HCT116 (cell line): ENCODE data around the gene PAM16. TPM values are rescaled to one million over a fixed set of nuclear protein-coding genes. Genes with fewer than 3 reads are reported as not detected.

Source experiments
- ATAC-seq: fragments of 200-7000 bp; cut with Tn5 transposase; 2 replicates; pipeline ENCODE4 v1.9.1; 2020; ENCODE audit warnings: mild to moderate bottlenecking, moderate library complexity
- BruUV-seq: library from RNA; stranded (reverse); fragments of 400-500 nt; replicated peaks from 2 replicates; lab custom pipeline; 2021; lab: Mats Ljungman, UMichigan
- CTCF ChIA-PET: fragments of 300-600 bp; sonication (Branson Sonifier 250); formaldehyde crosslinking; loops from one replicate; lab custom pipeline; 2021; ENCODE audit warnings: antibody characterized with exemption; lab: Charles Lee
- POLR2A ChIA-PET: fragments of 300-600, 350-600 bp; sonication (Branson Sonifier 250); formaldehyde crosslinking; loops from one replicate; lab custom pipeline; 2021; ENCODE audit warnings: antibody characterized with exemption; lab: Charles Lee
- RAD21 ChIA-PET, 2 experiments: fragments of 300-600 bp; sonication (Branson Sonifier 250); formaldehyde crosslinking; loops; one replicate each; lab custom pipeline; 2023; ENCODE audit warnings: low total read pairs in 2 of 2; ENCODE audit not compliant: uncharacterized antibody in 2 of 2, unreplicated experiment in 2 of 2, low non-redundant PET in 1 of 2; lab: Charles Lee
- DNase-seq: peaks from one replicate; pipeline ENCODE4 v3.0.0-alpha.2; 2010; ENCODE audit warnings: low read depth, low spot score
- H2AFZ ChIP-seq: fragments of 200-600 bp; shearing (Covaris generic), sonication (generic); 2 replicates; pipeline ENCODE4 v1.6.1; 2017; ENCODE audit warnings: low read depth, mixed run types, mixed read lengths, antibody characterized with exemption, low read length; ENCODE audit not compliant: poor library complexity, severe bottlenecking
- H3K27ac ChIP-seq: 2 replicates; pipeline ENCODE4 v1.5.1; 2012; ENCODE audit warnings: low read depth, low read length
- H3K27me3 ChIP-seq: fragments of 200-600 bp; sonication (generic); 2 replicates; pipeline ENCODE4 v1.6.1; 2016; ENCODE audit warnings: mixed run types, low read length, mixed read lengths; ENCODE audit not compliant: insufficient read depth
- H3K36me3 ChIP-seq, 2 experiments: fragments of 200-500 bp in 1 of 2; fragments of 200-600 bp in 1 of 2; sonication (Bioruptor generic) in 1 of 2; sonication (generic) in 1 of 2; 2 replicates each; pipeline versions ENCODE4 v1.5.1 to v1.6.1; 2014 to 2016; ENCODE audit warnings: low read length in 2 of 2, inconsistent platforms in 1 of 2, mixed read lengths in 1 of 2, mixed run types in 1 of 2; ENCODE audit not compliant: insufficient read depth in 2 of 2, control insufficient read depth in 1 of 2
- H3K4me1 ChIP-seq, 2 experiments: fragments of 200-600 bp in 1 of 2; sonication (generic) in 1 of 2; 2 replicates each; pipeline versions ENCODE4 v1.5.1 to v1.6.1; 2012 to 2017; ENCODE audit warnings: low read length in 2 of 2, inconsistent platforms in 1 of 2, mild to moderate bottlenecking in 1 of 2, mixed read lengths in 1 of 2, mixed run types in 1 of 2, moderate library complexity in 1 of 2; ENCODE audit not compliant: insufficient read depth in 2 of 2, control insufficient read depth in 1 of 2
- H3K4me2 ChIP-seq: fragments of 200-600 bp; sonication (generic); 2 replicates; pipeline ENCODE4 v1.6.1; 2017; ENCODE audit warnings: mixed run types, low read length, mixed read lengths
- H3K4me3 ChIP-seq, 2 experiments: fragments of 200-600 bp in 1 of 2; sonication (generic) in 1 of 2; replicated peaks in 1 of 2; 2 replicates each; pipeline ENCODE4 v1.5.1; 2011 to 2016; ENCODE audit warnings: low read length in 2 of 2, control low read depth in 1 of 2, low read depth in 1 of 2, mild to moderate bottlenecking in 1 of 2, mixed read lengths in 1 of 2, mixed run types in 1 of 2
- H3K79me2 ChIP-seq: fragments of 200-600 bp; sonication (generic); 2 replicates; pipeline ENCODE4 v1.6.1; 2017; ENCODE audit warnings: mild to moderate bottlenecking, mixed run types, low read length, moderate library complexity, mixed read lengths; ENCODE audit not compliant: insufficient read depth
- H3K9ac ChIP-seq: fragments of 200-600 bp; sonication (generic); 2 replicates; pipeline ENCODE4 v1.6.1; 2016; ENCODE audit warnings: low read length, mixed read lengths
- H3K9me2 ChIP-seq: fragments of 200-600 bp; sonication (generic), shearing (Covaris generic); 2 replicates; pipeline ENCODE4 v1.6.1; 2017; ENCODE audit warnings: mixed run types, mild to moderate bottlenecking, moderate library complexity; ENCODE audit not compliant: insufficient read depth
- H3K9me3 ChIP-seq, 2 experiments: fragments of 200-500 bp in 1 of 2; fragments of 200-600 bp in 1 of 2; sonication (Bioruptor generic) in 1 of 2; sonication (generic) in 1 of 2; 2 replicates each; pipeline ENCODE4 v1.6.1; 2014 to 2017; ENCODE audit warnings: low read length in 2 of 2, mixed read lengths in 2 of 2, inconsistent platforms in 1 of 2, low read depth in 1 of 2, mild to moderate bottlenecking in 1 of 2, mixed run types in 1 of 2, moderate library complexity in 1 of 2; ENCODE audit not compliant: control insufficient read depth in 1 of 2, insufficient read depth in 1 of 2
- H4K20me1 ChIP-seq: fragments of 200-600 bp; sonication (generic), shearing (Covaris generic); 2 replicates; pipeline ENCODE4 v1.6.1; 2017; ENCODE audit warnings: mixed run types, mild to moderate bottlenecking, moderate library complexity; ENCODE audit not compliant: insufficient read depth
- CBX3 ChIP-seq: IDR thresholded peaks from 2 replicates; pipeline ENCODE4 v1.6.1; 2012; ENCODE audit warnings: low read depth
- EGR1 ChIP-seq: IDR thresholded peaks from 2 replicates; pipeline ENCODE4 v1.6.1; 2012; ENCODE audit warnings: low read depth
- EZH2 ChIP-seq: fragments of 200-600 bp; sonication (generic); IDR thresholded peaks from 2 replicates; pipeline ENCODE4 v1.6.1; 2017; ENCODE audit warnings: antibody characterized with exemption, mixed run types
- FOSL1 ChIP-seq: IDR thresholded peaks from 2 replicates; pipeline ENCODE4 v1.6.1; 2012; ENCODE audit warnings: low read depth
- SIN3A ChIP-seq: IDR thresholded peaks from 2 replicates; pipeline ENCODE4 v1.6.1; 2012; ENCODE audit warnings: low read depth
- SP1 ChIP-seq: IDR thresholded peaks from 2 replicates; pipeline ENCODE4 v1.6.1; 2012; ENCODE audit warnings: low read depth
- YY1 ChIP-seq: IDR thresholded peaks from 2 replicates; pipeline ENCODE4 v1.6.1; 2011; ENCODE audit warnings: low read length, low read depth, moderate library complexity, mild to moderate bottlenecking; ENCODE audit not compliant: insufficient replicate concordance; ENCODE audit errors: extremely low read depth
- ZFX ChIP-seq: fragments of 450-650 bp; IDR thresholded peaks from 2 replicates; pipeline ENCODE4 v1.6.1; 2017
- intact Hi-C: fragments of 100-400 bp; cut with micrococcal nuclease; formaldehyde crosslinking; loops from 2 replicates; pipeline ENCODE4 v1.10.0; 2022
- total RNA-seq: library from RNA; stranded (reverse); gene quantifications from one replicate; pipeline ENCODE4 v1.2.1, GENCODE V29; 2021; ENCODE audit not compliant: unreplicated experiment
- TF ChIP-seq, protein P1 (sequence below): IDR thresholded peaks from 2 replicates; pipeline ENCODE4 v1.6.1; 2012
- TF ChIP-seq, protein P2 (sequence below): IDR thresholded peaks from 2 replicates; pipeline ENCODE4 v1.6.1; 2012
- TF ChIP-seq, protein P3 (sequence below): IDR thresholded peaks from 2 replicates; pipeline ENCODE4 v1.6.1; 2012; ENCODE audit warnings: low read depth
- TF ChIP-seq, protein P4 (sequence below): IDR thresholded peaks from 2 replicates; pipeline ENCODE4 v1.6.1; 2011; ENCODE audit warnings: mild to moderate bottlenecking, low read length, moderate library complexity; ENCODE audit not compliant: insufficient replicate concordance; ENCODE audit errors: extremely low read depth
- TF ChIP-seq, protein P5 (sequence below), 3 experiments: fragments of 200-600 bp in 1 of 3; sonication (generic) in 1 of 3; IDR thresholded peaks in 2 of 3; conservative IDR thresholded peaks in 1 of 3; 2 replicates each; pipeline ENCODE4 v1.5.1; 2012 to 2017; ENCODE audit warnings: low read depth in 2 of 3, low read length in 2 of 3, antibody characterized with exemption in 1 of 3, borderline replicate concordance in 1 of 3, control low read depth in 1 of 3, mild to moderate bottlenecking in 1 of 3, mixed read lengths in 1 of 3, mixed run types in 1 of 3, moderate library complexity in 1 of 3; ENCODE audit not compliant: insufficient read depth in 1 of 3

Gene PAM16
- total RNA-seq, 1 experiment from 2014 or later: 102 TPM

DNA sequence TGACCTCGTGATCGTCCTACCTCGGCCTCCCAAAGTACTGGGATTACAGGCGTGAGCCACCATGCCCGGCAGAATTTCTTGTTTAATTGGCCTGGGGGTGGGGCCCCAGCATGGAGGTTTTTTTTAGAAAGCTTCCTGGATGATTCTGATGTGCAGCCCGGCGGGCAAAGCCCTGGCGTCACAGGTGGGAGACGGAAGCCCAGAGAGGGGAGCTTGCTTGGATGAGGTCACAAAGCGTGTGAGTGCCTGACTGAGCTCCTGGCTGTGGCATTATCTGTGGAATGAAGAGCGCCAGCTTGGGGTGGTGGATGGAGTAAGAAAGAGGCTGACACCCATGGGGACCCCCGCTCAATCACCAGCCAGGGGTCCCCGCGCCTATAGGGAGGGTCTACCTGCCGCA is 24.6 kb upstream of the PAM16 start:
- intact Hi-C loops: no loop called here
- ChIA-PET CTCF (interaction anchor here (3.3 kb wide), 1 partner anchor 27 kb away, joined by 23 read pairs; no protein-coding TSS in a partner anchor), RAD21 (no interaction called here), POLR2A (interaction anchor here (1.1 kb wide), 1 partner anchor 19 kb away, joined by 3 read pairs; no protein-coding TSS in a partner anchor)
- Histone ChIP-seq H3K4me3 (no peak overlapping the region), H3K4me2 (no peak overlapping the region), H3K9ac (no peak overlapping the region), H3K27ac (no peak overlapping the region), H3K4me1 (peaks cover 37 to 69% of the 10 kb centered on the region in 2 experiments), H3K27me3 (no peaks in the 10 kb centered on the region), H3K9me3 (no peaks in the 10 kb centered on the region), H4K20me1 (no peaks in the 10 kb centered on the region), H2AFZ (no peak overlapping the region), H3K9me2 (no peaks in the 10 kb centered on the region), H3K79me2 (peaks cover 17% of the 10 kb centered on the region; the same call in 1 of the 2 replicates), H3K36me3 (no peaks in the 10 kb centered on the region)
- BruUV-seq: no TSS peak
- DNase-seq: no peak
- TF ChIP-seq EGR1 (no peak), FOSL1 (no peak), SIN3A (no peak), YY1 (no peak), CBX3 (no peak), SP1 (no peak), ZFX (no peak), EZH2 (no peak)
- TF ChIP-seq, protein P1, sequence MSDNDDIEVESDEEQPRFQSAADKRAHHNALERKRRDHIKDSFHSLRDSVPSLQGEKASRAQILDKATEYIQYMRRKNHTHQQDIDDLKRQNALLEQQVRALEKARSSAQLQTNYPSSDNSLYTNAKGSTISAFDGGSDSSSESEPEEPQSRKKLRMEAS: no peak
- TF ChIP-seq, protein P2, sequence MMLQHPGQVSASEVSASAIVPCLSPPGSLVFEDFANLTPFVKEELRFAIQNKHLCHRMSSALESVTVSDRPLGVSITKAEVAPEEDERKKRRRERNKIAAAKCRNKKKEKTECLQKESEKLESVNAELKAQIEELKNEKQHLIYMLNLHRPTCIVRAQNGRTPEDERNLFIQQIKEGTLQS: no peak
- TF ChIP-seq, protein P3, sequence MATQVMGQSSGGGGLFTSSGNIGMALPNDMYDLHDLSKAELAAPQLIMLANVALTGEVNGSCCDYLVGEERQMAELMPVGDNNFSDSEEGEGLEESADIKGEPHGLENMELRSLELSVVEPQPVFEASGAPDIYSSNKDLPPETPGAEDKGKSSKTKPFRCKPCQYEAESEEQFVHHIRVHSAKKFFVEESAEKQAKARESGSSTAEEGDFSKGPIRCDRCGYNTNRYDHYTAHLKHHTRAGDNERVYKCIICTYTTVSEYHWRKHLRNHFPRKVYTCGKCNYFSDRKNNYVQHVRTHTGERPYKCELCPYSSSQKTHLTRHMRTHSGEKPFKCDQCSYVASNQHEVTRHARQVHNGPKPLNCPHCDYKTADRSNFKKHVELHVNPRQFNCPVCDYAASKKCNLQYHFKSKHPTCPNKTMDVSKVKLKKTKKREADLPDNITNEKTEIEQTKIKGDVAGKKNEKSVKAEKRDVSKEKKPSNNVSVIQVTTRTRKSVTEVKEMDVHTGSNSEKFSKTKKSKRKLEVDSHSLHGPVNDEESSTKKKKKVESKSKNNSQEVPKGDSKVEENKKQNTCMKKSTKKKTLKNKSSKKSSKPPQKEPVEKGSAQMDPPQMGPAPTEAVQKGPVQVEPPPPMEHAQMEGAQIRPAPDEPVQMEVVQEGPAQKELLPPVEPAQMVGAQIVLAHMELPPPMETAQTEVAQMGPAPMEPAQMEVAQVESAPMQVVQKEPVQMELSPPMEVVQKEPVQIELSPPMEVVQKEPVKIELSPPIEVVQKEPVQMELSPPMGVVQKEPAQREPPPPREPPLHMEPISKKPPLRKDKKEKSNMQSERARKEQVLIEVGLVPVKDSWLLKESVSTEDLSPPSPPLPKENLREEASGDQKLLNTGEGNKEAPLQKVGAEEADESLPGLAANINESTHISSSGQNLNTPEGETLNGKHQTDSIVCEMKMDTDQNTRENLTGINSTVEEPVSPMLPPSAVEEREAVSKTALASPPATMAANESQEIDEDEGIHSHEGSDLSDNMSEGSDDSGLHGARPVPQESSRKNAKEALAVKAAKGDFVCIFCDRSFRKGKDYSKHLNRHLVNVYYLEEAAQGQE: no peak
- TF ChIP-seq, protein P4, sequence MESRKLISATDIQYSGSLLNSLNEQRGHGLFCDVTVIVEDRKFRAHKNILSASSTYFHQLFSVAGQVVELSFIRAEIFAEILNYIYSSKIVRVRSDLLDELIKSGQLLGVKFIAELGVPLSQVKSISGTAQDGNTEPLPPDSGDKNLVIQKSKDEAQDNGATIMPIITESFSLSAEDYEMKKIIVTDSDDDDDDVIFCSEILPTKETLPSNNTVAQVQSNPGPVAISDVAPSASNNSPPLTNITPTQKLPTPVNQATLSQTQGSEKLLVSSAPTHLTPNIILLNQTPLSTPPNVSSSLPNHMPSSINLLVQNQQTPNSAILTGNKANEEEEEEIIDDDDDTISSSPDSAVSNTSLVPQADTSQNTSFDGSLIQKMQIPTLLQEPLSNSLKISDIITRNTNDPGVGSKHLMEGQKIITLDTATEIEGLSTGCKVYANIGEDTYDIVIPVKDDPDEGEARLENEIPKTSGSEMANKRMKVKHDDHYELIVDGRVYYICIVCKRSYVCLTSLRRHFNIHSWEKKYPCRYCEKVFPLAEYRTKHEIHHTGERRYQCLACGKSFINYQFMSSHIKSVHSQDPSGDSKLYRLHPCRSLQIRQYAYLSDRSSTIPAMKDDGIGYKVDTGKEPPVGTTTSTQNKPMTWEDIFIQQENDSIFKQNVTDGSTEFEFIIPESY: no peak
- TF ChIP-seq, protein P5, sequence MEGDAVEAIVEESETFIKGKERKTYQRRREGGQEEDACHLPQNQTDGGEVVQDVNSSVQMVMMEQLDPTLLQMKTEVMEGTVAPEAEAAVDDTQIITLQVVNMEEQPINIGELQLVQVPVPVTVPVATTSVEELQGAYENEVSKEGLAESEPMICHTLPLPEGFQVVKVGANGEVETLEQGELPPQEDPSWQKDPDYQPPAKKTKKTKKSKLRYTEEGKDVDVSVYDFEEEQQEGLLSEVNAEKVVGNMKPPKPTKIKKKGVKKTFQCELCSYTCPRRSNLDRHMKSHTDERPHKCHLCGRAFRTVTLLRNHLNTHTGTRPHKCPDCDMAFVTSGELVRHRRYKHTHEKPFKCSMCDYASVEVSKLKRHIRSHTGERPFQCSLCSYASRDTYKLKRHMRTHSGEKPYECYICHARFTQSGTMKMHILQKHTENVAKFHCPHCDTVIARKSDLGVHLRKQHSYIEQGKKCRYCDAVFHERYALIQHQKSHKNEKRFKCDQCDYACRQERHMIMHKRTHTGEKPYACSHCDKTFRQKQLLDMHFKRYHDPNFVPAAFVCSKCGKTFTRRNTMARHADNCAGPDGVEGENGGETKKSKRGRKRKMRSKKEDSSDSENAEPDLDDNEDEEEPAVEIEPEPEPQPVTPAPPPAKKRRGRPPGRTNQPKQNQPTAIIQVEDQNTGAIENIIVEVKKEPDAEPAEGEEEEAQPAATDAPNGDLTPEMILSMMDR (IDR thresholded peaks at IDR 0.05 in 2 of 3, conservative IDR thresholded peaks at IDR 0.05 in 1 of 3; ENCODE audit: borderline replicate concordance in 1 of 3, insufficient read depth in 1 of 3, low read depth in 2 of 3, low read length in 2 of 3): no peak
- ATAC-seq: no peak
